Stimulated activated naive CD8-positive, alpha-beta T cell treated with anti-CD3 and anti-CD28 coated beads, Interleukin-15, Interleukin-2, amounts not matched to agents 100 U/mL and 50 U/mL, for 24 hours (primary cell): Measurements from ENCODE around the gene HENMT1.
A peak's percentile ranks its signal among the peaks of the same experiment; 100 is the strongest.

Experiments
- ATAC-seq: fragments of 150-1000 bp; cut with Tn5 transposase; one replicate; pipeline ENCODE4 v1.10.0; 2021
- DNase-seq: peaks from one replicate; pipeline ENCODE4 v3.0.0; 2021

Gene HENMT1

GRCh38 chr1:108627951-108628350 lies 32.9 kb downstream of the HENMT1 start:
- DNase-seq, result no peak
- no peak for ATAC-seq

- ATAC-seq (no peak), DNase-seq (no peak)
Measured at GRCh38 chr1:108627256-108627655, 33.6 kb downstream of the HENMT1 start.

GRCh38 chr1:108624069-108624468 lies 36.8 kb downstream of the HENMT1 start:
- no peak for ATAC-seq
- no peak for DNase-seq

GRCh38 chr1:108617724-108618056 lies 43.2 kb downstream of the HENMT1 start:
- no peak for DNase-seq
- ATAC-seq, result no peak

GRCh38 chr1:108617008-108617723 lies 43.7 kb downstream of the HENMT1 start:
- peak; percentile 63 for ATAC-seq
- no peak for DNase-seq

GRCh38 chr1:108615544-108615943 lies 45.3 kb downstream of the HENMT1 start:
- ATAC-seq (no peak), DNase-seq (no peak)

GRCh38 chr1:108612496-108612895 lies 48.4 kb downstream of the HENMT1 start:
- no peak for DNase-seq
- ATAC-seq, result no peak

- DNase-seq (no peak), ATAC-seq (no peak)
Measured at GRCh38 chr1:108611984-108612383, 48.9 kb downstream of the HENMT1 start.

GRCh38 chr1:108610073-108610472 lies 50.8 kb downstream of the HENMT1 start:
- DNase-seq (no peak), ATAC-seq (no peak)

GRCh38 chr1:108609483-108610049 lies 51.3 kb downstream of the HENMT1 start:
- DNase-seq (no peak), ATAC-seq (no peak)

GRCh38 chr1:108606478-108606877 lies 54.4 kb downstream of the HENMT1 start:
- DNase-seq (no peak), ATAC-seq (no peak)

- DNase-seq (no peak), ATAC-seq (no peak)
Measured at GRCh38 chr1:108605633-108606032, 55.3 kb downstream of the HENMT1 start.

- ATAC-seq (no peak), DNase-seq (no peak)
Measured at GRCh38 chr1:108601708-108602410, 59.0 kb downstream of the HENMT1 start.

GRCh38 chr1:108600504-108600903 lies 60.4 kb downstream of the HENMT1 start:
- ATAC-seq (no peak), DNase-seq (no peak)

- DNase-seq (no peak), ATAC-seq (no peak)
Measured at GRCh38 chr1:108598340-108598739, 62.6 kb downstream of the HENMT1 start.
